K562 (cell line): ENCODE data around the gene CKS2. TPM values are rescaled to one million over a fixed set of nuclear protein-coding genes. Genes with fewer than 3 reads are reported as not detected.

ENCODE experiments used
- ATAC-seq: fragments of 200-7000 bp; cut with Tn5 transposase; 3 replicates; pipeline ENCODE4 v1.9.1; 2020; ENCODE audit warnings: moderate library complexity
- BruUV-seq: library from RNA; stranded (reverse); fragments of 400-500 nt; replicated peaks from 2 replicates; lab custom pipeline; 2021; lab: Mats Ljungman, UMichigan
- CTCF ChIA-PET: fragments of 300-600 bp; formaldehyde crosslinking; extraction: SDS; loops from one replicate; lab custom pipeline; 2021; ENCODE audit warnings: low intra/inter-chr PET ratio; lab: Yijun Ruan, JAX
- POLR2A ChIA-PET: fragments of 300-600, 350-650 bp; sonication (Branson Sonifier 250); formaldehyde crosslinking; extraction: SDS; loops from one replicate; lab custom pipeline; 2021; ENCODE audit warnings: antibody characterized with exemption, inconsistent platforms; lab: Yijun Ruan, JAX
- DNase-seq, 4 experiments: peaks; one replicate each; pipeline versions ENCODE4 v3.0.0 to v3.0.0-alpha.2; 2011 to 2018; ENCODE audit warnings: low spot score in 3 of 4, mixed read lengths in 3 of 4; ENCODE audit errors: extremely low read depth in 1 of 4
- FAIRE-seq: peaks from 2 replicates; lab custom pipeline; 2011; peaks lifted over from hg19 to GRCh38; lab: Jason Lieb, UNC
- H2AFZ ChIP-seq: 2 replicates; pipeline ENCODE4 v1.6.0; 2011; ENCODE audit warnings: low read depth, low read length, control low read depth, inconsistent platforms
- H3K27ac ChIP-seq: fragments of 200-600 bp; 3 replicates; pipeline ENCODE4 v1.8.0; 2011; ENCODE audit warnings: low read depth, mild to moderate bottlenecking, control low read depth, inconsistent platforms, low read length, moderate library complexity, mixed read lengths; ENCODE audit errors: extremely low read depth
- H3K27me3 ChIP-seq, 2 experiments: fragments of 300-600 bp in 1 of 2; 2 replicates in 1 of 2; 3 replicates in 1 of 2; pipeline versions ENCODE4 v1.6.0 to v1.8.0; 2011; ENCODE audit warnings: inconsistent platforms in 2 of 2, low read length in 2 of 2, mild to moderate bottlenecking in 1 of 2, mixed read lengths in 1 of 2, moderate library complexity in 1 of 2; ENCODE audit not compliant: control insufficient read depth in 2 of 2, insufficient read depth in 2 of 2
- H3K36me3 ChIP-seq: fragments of 300-600 bp; 3 replicates; pipeline ENCODE4 v1.8.0; 2011; ENCODE audit warnings: mild to moderate bottlenecking, low read length, inconsistent platforms; ENCODE audit not compliant: control insufficient read depth, insufficient read depth
- H3K4me1 ChIP-seq, 2 experiments: fragments of 200-600 bp in 1 of 2; replicated peaks in 1 of 2; 2 replicates in 1 of 2; 3 replicates in 1 of 2; pipeline versions ENCODE4 v1.5.1 to v1.8.0; 2011; ENCODE audit warnings: inconsistent platforms in 2 of 2, low read length in 2 of 2, mild to moderate bottlenecking in 1 of 2, mixed read lengths in 1 of 2, moderate library complexity in 1 of 2; ENCODE audit not compliant: control insufficient read depth in 2 of 2, insufficient read depth in 2 of 2
- H3K4me2 ChIP-seq: 2 replicates; pipeline ENCODE4 v1.6.1; 2011; ENCODE audit warnings: low read length, control low read depth, inconsistent platforms, mixed read lengths; ENCODE audit not compliant: insufficient read depth
- H3K4me3 ChIP-seq: fragments of 200-600 bp; sonication (generic), shearing (Covaris generic); 2 replicates; pipeline ENCODE4 v1.5.1; 2016; ENCODE audit warnings: control low read depth, inconsistent platforms
- H3K79me2 ChIP-seq: fragments of 200-600 bp; 3 replicates; pipeline ENCODE4 v1.8.0; 2011; ENCODE audit warnings: low read length, inconsistent platforms; ENCODE audit not compliant: control insufficient read depth, insufficient read depth
- H3K9ac ChIP-seq, 2 experiments: 2 replicates each; pipeline versions ENCODE4 v1.6.0 to v1.6.1; 2011; ENCODE audit warnings: low read depth in 2 of 2, low read length in 2 of 2, control low read depth in 1 of 2, inconsistent platforms in 1 of 2, mild to moderate bottlenecking in 1 of 2, mixed read lengths in 1 of 2; ENCODE audit not compliant: insufficient read depth in 1 of 2
- H3K9me1 ChIP-seq: one replicate; pipeline ENCODE4 v1.6.0; 2011; ENCODE audit warnings: inconsistent platforms, mild to moderate bottlenecking, low read length, moderate library complexity; ENCODE audit not compliant: control insufficient read depth, insufficient read depth
- H3K9me3 ChIP-seq: replicated peaks from 2 replicates; pipeline ENCODE4 v1.5.1; 2011; ENCODE audit warnings: low read depth, low read length, inconsistent platforms; ENCODE audit not compliant: control insufficient read depth, insufficient read depth
- H4K20me1 ChIP-seq: replicated peaks from 2 replicates; pipeline ENCODE4 v1.6.1; 2011; ENCODE audit warnings: low read length, inconsistent platforms, mixed read lengths; ENCODE audit not compliant: control insufficient read depth, insufficient read depth
- BACH1 ChIP-seq: fragments of 200-800 bp; sonication (Bioruptor generic); IDR thresholded peaks from 2 replicates; pipeline ENCODE4 v1.6.1; 2016; ENCODE audit warnings: missing genetic modification characterization, missing compliant biosample characterization
- KHSRP ChIP-seq: fragments of 450-650 bp; IDR thresholded peaks from 2 replicates; pipeline ENCODE4 v1.6.1; 2017
- LEF1 ChIP-seq: fragments of 450-650 bp; IDR thresholded peaks from 2 replicates; pipeline ENCODE4 v1.6.1; 2016; ENCODE audit warnings: mild to moderate bottlenecking
- MAFF ChIP-seq: IDR thresholded peaks from 2 replicates; pipeline ENCODE4 v1.6.1; 2012; ENCODE audit warnings: low read length, improper control_type of control experiment
- MAFG ChIP-seq: fragments of 450-650 bp; conservative IDR thresholded peaks from 2 replicates; pipeline ENCODE4 v1.6.1; 2016; ENCODE audit warnings: missing genetic modification characterization, missing compliant biosample characterization
- ZBTB8A ChIP-seq: fragments of 450-650 bp; IDR thresholded peaks from 2 replicates; pipeline ENCODE4 v1.6.1; 2018; ENCODE audit warnings: mild to moderate bottlenecking, moderate library complexity; ENCODE audit not compliant: partially characterized antibody
- ZC3H8 ChIP-seq: fragments of 450-650 bp; IDR thresholded peaks from 2 replicates; pipeline ENCODE4 v1.6.1; 2017
- ZNF778 ChIP-seq: fragments of 450-650 bp; formaldehyde crosslinking; IDR thresholded peaks from 2 replicates; pipeline ENCODE4 v1.4.0; 2020; ENCODE audit warnings: mild to moderate bottlenecking, moderate library complexity
- whole genome bisulfite sequencing: fragments of 100-300 bp; shearing (Covaris generic); methylation state at CpG from one replicate; pipeline ENCODE4 v1.1.6; 2016; ENCODE audit warnings: low coverage, mixed read lengths; ENCODE audit not compliant: insufficient coverage; ENCODE audit errors: missing lambda C conversion rate; 5-methylcytosine and 5-hydroxymethylcytosine counted together
- in situ Hi-C: fragments of 300-500 bp; cut with MboI; formaldehyde crosslinking; loops from 4 replicates; pipeline ENCODE4 v1.15.0; 2018; ENCODE audit warnings: inconsistent platforms, mixed read lengths
- intact Hi-C: fragments of 100-400 bp; cut with micrococcal nuclease; formaldehyde crosslinking; loops from 2 replicates; pipeline ENCODE4 v1.14.2; 2022
- polyA plus RNA-seq, 8 experiments: library from polyadenylated mRNA; depleted of rRNA in 4 of 8; stranded (reverse) in 5 of 8; unstranded in 3 of 8; fragments of >200 nt; fragmentation: Nextera tagmentation in 2 of 8; fragmentation: Illumina TruSeq in 1 of 8; extraction: Ambion mirVana in 2 of 8; extraction: Trizol in 1 of 8; gene quantifications; 2 replicates each; pipeline versions ENCODE4 v1.2.1 to v1.2.3, GENCODE V29; 2011 to 2014; ENCODE audit warnings: inconsistent platforms in 1 of 8, missing spikeins in 1 of 8
- total RNA-seq, 7 experiments: library from RNA; depleted of rRNA in 6 of 7; stranded (reverse); fragments of >200 nt in 6 of 7; fragmentation: Illumina TruSeq in 2 of 7; extraction: Trizol in 2 of 7; gene quantifications; 2 replicates each; pipeline versions ENCODE4 v1.2.1 to v1.2.3, GENCODE V29; 2011 to 2021; ENCODE audit warnings: low replicate concordance in 1 of 7
- TF ChIP-seq, protein P1 (sequence below), 2 experiments: fragments of 450-650 bp; IDR thresholded peaks; 2 replicates each; pipeline ENCODE4 v1.6.1; 2016
- TF ChIP-seq, protein P2 (sequence below): fragments of 250-450 bp; sonication (Bioruptor Pico); IDR thresholded peaks from 2 replicates; pipeline ENCODE4 v1.8.0; 2022; ENCODE audit warnings: inconsistent platforms
- TF ChIP-seq, protein P3 (sequence below): fragments of 450-650 bp; formaldehyde crosslinking; IDR thresholded peaks from 2 replicates; pipeline ENCODE4 v1.4.0; 2022; ENCODE audit warnings: missing genetic modification characterization
- TF ChIP-seq, protein P4 (sequence below): fragments of 450-650 bp; formaldehyde crosslinking; conservative IDR thresholded peaks from 2 replicates; pipeline ENCODE4 v1.4.0; 2022; ENCODE audit warnings: mild to moderate bottlenecking, missing genetic modification characterization
- TF ChIP-seq, protein P5 (sequence below): fragments of 150-350 bp; IDR thresholded peaks from 2 replicates; pipeline ENCODE4 v1.6.1; 2014; ENCODE audit warnings: low read depth, mild to moderate bottlenecking, low read length, borderline replicate concordance

Gene CKS2
- total and polyA plus RNA-seq, 9 of the 15 experiments (the other 6 are each of a cell fraction or from before 2014, with no cell fraction given): 123 to 941 (median 321) TPM

DNA sequence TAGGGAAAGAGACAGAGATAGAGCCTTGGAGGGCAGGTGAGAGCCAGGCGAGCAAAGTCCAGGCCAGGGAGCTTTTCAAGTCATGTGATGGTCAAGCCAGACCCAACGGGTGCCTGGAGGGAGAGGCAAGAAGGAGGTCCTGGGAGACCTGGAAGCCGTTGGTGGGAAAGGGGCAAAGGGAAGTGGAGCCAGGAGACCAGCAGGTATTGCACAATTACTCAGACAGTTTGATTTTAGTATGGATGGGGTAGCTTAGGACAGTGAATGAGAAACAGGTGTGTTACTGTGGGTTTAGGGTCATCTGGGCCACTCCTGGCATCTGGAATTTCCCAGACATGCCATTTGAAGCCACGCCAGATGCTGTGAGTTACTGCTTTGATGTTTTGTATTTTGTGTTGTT, 12.4 kb downstream of the CKS2 start (continued):
- TF ChIP-seq, protein P1, sequence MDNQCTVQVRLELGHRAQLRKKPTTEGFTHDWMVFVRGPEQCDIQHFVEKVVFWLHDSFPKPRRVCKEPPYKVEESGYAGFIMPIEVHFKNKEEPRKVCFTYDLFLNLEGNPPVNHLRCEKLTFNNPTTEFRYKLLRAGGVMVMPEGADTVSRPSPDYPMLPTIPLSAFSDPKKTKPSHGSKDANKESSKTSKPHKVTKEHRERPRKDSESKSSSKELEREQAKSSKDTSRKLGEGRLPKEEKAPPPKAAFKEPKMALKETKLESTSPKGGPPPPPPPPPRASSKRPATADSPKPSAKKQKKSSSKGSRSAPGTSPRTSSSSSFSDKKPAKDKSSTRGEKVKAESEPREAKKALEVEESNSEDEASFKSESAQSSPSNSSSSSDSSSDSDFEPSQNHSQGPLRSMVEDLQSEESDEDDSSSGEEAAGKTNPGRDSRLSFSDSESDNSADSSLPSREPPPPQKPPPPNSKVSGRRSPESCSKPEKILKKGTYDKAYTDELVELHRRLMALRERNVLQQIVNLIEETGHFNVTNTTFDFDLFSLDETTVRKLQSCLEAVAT (IDR thresholded peaks at IDR 0.05): no peak
- TF ChIP-seq BACH1 (tag): no peak

DNA sequence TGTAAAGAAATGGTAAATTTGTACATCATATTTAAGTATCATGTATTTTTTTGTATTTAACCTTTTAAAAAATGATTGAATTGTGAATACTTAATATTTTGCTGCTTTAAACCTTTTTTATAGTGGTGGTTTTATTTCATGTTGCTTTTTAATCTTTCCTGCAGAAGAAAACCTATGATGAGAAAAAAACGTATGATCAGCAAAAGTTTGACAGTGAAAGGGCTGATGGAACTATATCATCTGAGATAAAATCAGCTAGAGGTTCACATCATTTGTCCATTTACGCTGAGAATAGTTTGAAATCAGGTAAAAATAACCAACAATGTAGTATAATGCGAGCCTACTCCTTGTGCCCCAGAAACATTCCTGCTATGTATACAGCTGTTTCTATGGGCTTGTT, 14.7 kb downstream of the CKS2 start:
- Histone ChIP-seq H3K9me1 (no peaks in the 10 kb centered on the region), H3K36me3 (peaks cover 44% of the 10 kb centered on the region; the same call in 2 of the 3 replicates), H3K4me3 (no peak overlapping the region), H4K20me1 (no peaks in the 10 kb centered on the region), H3K9me3 (no peaks in the 10 kb centered on the region), H3K9ac (no peak overlapping the region), H3K27me3 (no peaks in the 10 kb centered on the region), H2AFZ (no peak overlapping the region), H3K4me1 (peaks cover 9 to 17% of the 10 kb centered on the region in 2 experiments), H3K27ac (no peak overlapping the region), H3K4me2 (no peak overlapping the region), H3K79me2 (peaks cover 38% of the 10 kb centered on the region)
- 91% methylated on average over 3 of the region's 3 CpGs for whole genome bisulfite sequencing
- DNase-seq (no peak), ATAC-seq (no peak), FAIRE-seq (no peak)
- intact Hi-C loops (no loop called here), in situ Hi-C loops (no loop called here)
- ChIA-PET POLR2A (interaction anchor here (1.8 kb wide), 1 partner anchor 14 kb away, joined by 6 read pairs; no protein-coding TSS in a partner anchor), CTCF (no interaction called here)
- no TSS peak for BruUV-seq
- TF ChIP-seq ZBTB8A (no peak), ZC3H8 (no peak), MAFG (tag) (0 out of 2 replicates have a peak, but pooled peaks have one; percentile 23), KHSRP (no peak), MAFF (peak; percentile 14; the same call in 1 of the 2 replicates), LEF1 (no peak), ZNF778 (CRISPR knock-in tag) (no peak)
- TF ChIP-seq, protein P2, sequence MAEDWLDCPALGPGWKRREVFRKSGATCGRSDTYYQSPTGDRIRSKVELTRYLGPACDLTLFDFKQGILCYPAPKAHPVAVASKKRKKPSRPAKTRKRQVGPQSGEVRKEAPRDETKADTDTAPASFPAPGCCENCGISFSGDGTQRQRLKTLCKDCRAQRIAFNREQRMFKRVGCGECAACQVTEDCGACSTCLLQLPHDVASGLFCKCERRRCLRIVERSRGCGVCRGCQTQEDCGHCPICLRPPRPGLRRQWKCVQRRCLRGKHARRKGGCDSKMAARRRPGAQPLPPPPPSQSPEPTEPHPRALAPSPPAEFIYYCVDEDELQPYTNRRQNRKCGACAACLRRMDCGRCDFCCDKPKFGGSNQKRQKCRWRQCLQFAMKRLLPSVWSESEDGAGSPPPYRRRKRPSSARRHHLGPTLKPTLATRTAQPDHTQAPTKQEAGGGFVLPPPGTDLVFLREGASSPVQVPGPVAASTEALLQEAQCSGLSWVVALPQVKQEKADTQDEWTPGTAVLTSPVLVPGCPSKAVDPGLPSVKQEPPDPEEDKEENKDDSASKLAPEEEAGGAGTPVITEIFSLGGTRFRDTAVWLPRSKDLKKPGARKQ (CRISPR knock-in tag): no peak
- TF ChIP-seq, protein P3, sequence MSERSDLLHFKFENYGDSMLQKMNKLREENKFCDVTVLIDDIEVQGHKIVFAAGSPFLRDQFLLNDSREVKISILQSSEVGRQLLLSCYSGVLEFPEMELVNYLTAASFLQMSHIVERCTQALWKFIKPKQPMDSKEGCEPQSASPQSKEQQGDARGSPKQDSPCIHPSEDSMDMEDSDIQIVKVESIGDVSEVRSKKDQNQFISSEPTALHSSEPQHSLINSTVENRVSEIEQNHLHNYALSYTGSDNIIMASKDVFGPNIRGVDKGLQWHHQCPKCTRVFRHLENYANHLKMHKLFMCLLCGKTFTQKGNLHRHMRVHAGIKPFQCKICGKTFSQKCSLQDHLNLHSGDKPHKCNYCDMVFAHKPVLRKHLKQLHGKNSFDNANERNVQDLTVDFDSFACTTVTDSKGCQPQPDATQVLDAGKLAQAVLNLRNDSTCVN: no peak
- TF ChIP-seq, protein P4, sequence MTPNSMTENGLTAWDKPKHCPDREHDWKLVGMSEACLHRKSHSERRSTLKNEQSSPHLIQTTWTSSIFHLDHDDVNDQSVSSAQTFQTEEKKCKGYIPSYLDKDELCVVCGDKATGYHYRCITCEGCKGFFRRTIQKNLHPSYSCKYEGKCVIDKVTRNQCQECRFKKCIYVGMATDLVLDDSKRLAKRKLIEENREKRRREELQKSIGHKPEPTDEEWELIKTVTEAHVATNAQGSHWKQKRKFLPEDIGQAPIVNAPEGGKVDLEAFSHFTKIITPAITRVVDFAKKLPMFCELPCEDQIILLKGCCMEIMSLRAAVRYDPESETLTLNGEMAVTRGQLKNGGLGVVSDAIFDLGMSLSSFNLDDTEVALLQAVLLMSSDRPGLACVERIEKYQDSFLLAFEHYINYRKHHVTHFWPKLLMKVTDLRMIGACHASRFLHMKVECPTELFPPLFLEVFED: no peak
- TF ChIP-seq, protein P5, sequence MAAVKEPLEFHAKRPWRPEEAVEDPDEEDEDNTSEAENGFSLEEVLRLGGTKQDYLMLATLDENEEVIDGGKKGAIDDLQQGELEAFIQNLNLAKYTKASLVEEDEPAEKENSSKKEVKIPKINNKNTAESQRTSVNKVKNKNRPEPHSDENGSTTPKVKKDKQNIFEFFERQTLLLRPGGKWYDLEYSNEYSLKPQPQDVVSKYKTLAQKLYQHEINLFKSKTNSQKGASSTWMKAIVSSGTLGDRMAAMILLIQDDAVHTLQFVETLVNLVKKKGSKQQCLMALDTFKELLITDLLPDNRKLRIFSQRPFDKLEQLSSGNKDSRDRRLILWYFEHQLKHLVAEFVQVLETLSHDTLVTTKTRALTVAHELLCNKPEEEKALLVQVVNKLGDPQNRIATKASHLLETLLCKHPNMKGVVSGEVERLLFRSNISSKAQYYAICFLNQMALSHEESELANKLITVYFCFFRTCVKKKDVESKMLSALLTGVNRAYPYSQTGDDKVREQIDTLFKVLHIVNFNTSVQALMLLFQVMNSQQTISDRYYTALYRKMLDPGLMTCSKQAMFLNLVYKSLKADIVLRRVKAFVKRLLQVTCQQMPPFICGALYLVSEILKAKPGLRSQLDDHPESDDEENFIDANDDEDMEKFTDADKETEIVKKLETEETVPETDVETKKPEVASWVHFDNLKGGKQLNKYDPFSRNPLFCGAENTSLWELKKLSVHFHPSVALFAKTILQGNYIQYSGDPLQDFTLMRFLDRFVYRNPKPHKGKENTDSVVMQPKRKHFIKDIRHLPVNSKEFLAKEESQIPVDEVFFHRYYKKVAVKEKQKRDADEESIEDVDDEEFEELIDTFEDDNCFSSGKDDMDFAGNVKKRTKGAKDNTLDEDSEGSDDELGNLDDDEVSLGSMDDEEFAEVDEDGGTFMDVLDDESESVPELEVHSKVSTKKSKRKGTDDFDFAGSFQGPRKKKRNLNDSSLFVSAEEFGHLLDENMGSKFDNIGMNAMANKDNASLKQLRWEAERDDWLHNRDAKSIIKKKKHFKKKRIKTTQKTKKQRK: no peak
